Loucy (cell line): ENCODE data around the gene MPZ.
"Not testable (repeated sequence)": the region's sequence is repeated elsewhere in the genome, so short reads cannot be mapped to it uniquely, and the experiment has no call there.

Experiments
- H2AFZ ChIP-seq: fragments of 200-600 bp; sonication (generic); 2 replicates; pipeline ENCODE4 v1.6.0; 2016; ENCODE audit warnings: antibody characterized with exemption, mild to moderate bottlenecking, low read length, moderate library complexity
- H3F3A ChIP-seq: fragments of 200-600 bp; 2 replicates; pipeline ENCODE4 v1.6.0; 2016; ENCODE audit warnings: antibody characterized with exemption, low read depth, mild to moderate bottlenecking
- H3K27me3 ChIP-seq: fragments of 200-600 bp; sonication (generic); 2 replicates; pipeline ENCODE4 v1.6.1; 2014; ENCODE audit warnings: low read length, mild to moderate bottlenecking; ENCODE audit not compliant: insufficient read depth, poor library complexity, severe bottlenecking
- H3K36me3 ChIP-seq: fragments of 200-600 bp; sonication (generic); 2 replicates; pipeline ENCODE4 v1.6.1; 2016; ENCODE audit warnings: low read length; ENCODE audit not compliant: insufficient read depth
- H3K4me1 ChIP-seq: fragments of 200-600 bp; sonication (generic); 2 replicates; pipeline ENCODE4 v1.5.1; 2014; ENCODE audit warnings: low read length, mild to moderate bottlenecking; ENCODE audit not compliant: insufficient read depth, poor library complexity, severe bottlenecking
- H3K4me2 ChIP-seq: fragments of 200-600 bp; sonication (generic); 2 replicates; pipeline ENCODE4 v1.6.0; 2014; ENCODE audit warnings: antibody characterized with exemption, low read length, low read depth, mild to moderate bottlenecking; ENCODE audit not compliant: poor library complexity, severe bottlenecking
- H3K4me3 ChIP-seq: fragments of 200-600 bp; sonication (generic); 2 replicates; pipeline ENCODE4 v1.5.1; 2014; ENCODE audit warnings: low read length, mild to moderate bottlenecking, mixed read lengths; ENCODE audit not compliant: poor library complexity, severe bottlenecking
- H3K79me2 ChIP-seq: fragments of 200-600 bp; sonication (generic); 2 replicates; pipeline ENCODE4 v1.6.1; 2014; ENCODE audit warnings: low read length; ENCODE audit not compliant: insufficient read depth
- H3K9ac ChIP-seq: fragments of 200-600 bp; sonication (generic); 2 replicates; pipeline ENCODE4 v1.6.0; 2014; ENCODE audit warnings: mild to moderate bottlenecking, low read depth, low read length, moderate library complexity; ENCODE audit not compliant: poor library complexity, severe bottlenecking
- H3K9me2 ChIP-seq: fragments of 200-600 bp; sonication (generic); replicated peaks from 2 replicates; pipeline ENCODE4 v1.6.1; 2016; ENCODE audit warnings: low read depth, low read length, mixed read lengths
- H3K9me3 ChIP-seq: fragments of 200-600 bp; sonication (generic); 2 replicates; pipeline ENCODE4 v1.6.1; 2014; ENCODE audit warnings: mild to moderate bottlenecking, antibody characterized with exemption, low read length, low read depth; ENCODE audit not compliant: insufficient read depth
- H4K20me1 ChIP-seq: fragments of 200-600 bp; sonication (generic); 2 replicates; pipeline ENCODE4 v1.6.0; 2014; ENCODE audit warnings: antibody characterized with exemption, low read length, mild to moderate bottlenecking; ENCODE audit not compliant: insufficient read depth, poor library complexity, severe bottlenecking

Gene MPZ

GRCh38 chr1:161255302-161255701, 54.5 kb downstream of the MPZ start:
- H3K36me3 ChIP-seq, H3K4me2 ChIP-seq, H3K9ac ChIP-seq, H3K4me1 ChIP-seq, H4K20me1 ChIP-seq, H3K79me2 ChIP-seq, H3K9me2 ChIP-seq, H2AFZ ChIP-seq, H3F3A ChIP-seq, H3K9me3 ChIP-seq, H3K4me3 ChIP-seq, H3K27me3 ChIP-seq: not testable (repeated sequence)
